ENCODE data around the gene ATXN1. TPM values are rescaled to one million over a fixed set of nuclear protein-coding genes. Genes with fewer than 3 reads are reported as not detected.
A peak's percentile ranks its signal among the peaks of the same experiment; 100 is the strongest.

Gene ATXN1
- total and polyA plus RNA-seq, 2 of the 8 experiments (the other 6 are each of a cell fraction or from before 2014, with no cell fraction given): 1.6 to 4.0 TPM

DNA sequence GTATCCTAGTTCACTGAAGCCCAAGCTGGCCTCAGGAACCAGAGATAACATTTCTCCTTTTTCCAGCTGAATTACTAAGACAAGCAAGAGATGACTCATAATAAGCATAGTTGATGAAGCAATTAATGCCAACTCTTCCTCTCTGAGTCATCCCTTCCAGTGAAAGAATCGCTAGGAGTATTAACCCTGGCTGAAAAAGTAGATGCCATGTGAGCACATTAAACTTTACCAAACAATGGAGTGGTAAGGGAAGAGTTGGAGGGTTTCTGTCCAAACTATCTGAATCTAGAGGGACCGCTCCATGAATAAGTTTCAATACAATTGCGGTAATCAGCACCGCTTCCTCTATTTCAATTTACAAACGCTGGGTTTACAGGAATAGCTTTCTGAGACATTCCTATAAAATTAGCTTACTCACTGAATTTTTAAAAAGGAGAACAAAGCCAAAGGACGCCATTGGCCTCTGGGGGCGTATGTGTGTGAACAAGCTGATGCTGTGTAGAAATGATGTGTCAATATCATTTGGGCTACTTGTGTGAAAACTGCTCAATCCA lies 48.3 kb downstream of the ATXN1 start:
- Histone ChIP-seq H2AFZ (ENCODE audit: low read length) (peak overlapping the region; percentile 66; the same call in 1 of the 2 replicates), H3K18ac (ENCODE audit: extremely low read depth, low read length) (no peak overlapping the region), H2BK5ac (ENCODE audit: low read depth, low read length) (no peak overlapping the region), H4K8ac (ENCODE audit: extremely low read depth, insufficient read depth, low read length) (no peak overlapping the region), H4K91ac (replicated peaks; ENCODE audit: insufficient read length, low read length) (no peak overlapping the region), H3K14ac (ENCODE audit: insufficient read length) (no peak overlapping the region), H3K4me1 (replicated peaks in 1 of 4; ENCODE audit: control insufficient read depth in 3 of 4, insufficient read depth in 4 of 4, low read length in 3 of 4) (no peaks in the 10 kb centered on the region), H4K20me1 (replicated peaks in 1 of 2; ENCODE audit: control insufficient read depth in 1 of 2, insufficient read depth in 2 of 2, low read length in 2 of 2) (no peaks in the 10 kb centered on the region), H2BK20ac (ENCODE audit: low read length) (no peak overlapping the region), H3K79me2 (ENCODE audit: control insufficient read depth in 1 of 2, insufficient read depth in 2 of 2, low read length in 2 of 2) (no peaks in the 10 kb centered on the region), H2BK12ac (ENCODE audit: low read depth, low read length) (no peak overlapping the region), H3K9me3 (ENCODE audit: insufficient read depth in 2 of 2, low read depth in 1 of 2, low read length in 1 of 2) (no peaks in the 10 kb centered on the region), H3K4me3 (ENCODE audit: extremely low read depth in 1 of 4, insufficient read depth in 2 of 4, low read depth in 3 of 4, low read length in 4 of 4) (no peak overlapping the region), H3K27ac (ENCODE audit: low read depth, low read length) (no peak overlapping the region), H3K4me2 (ENCODE audit: insufficient read depth in 1 of 2, low read depth in 2 of 2, low read length in 2 of 2) (no peak overlapping the region), H2AK5ac (ENCODE audit: low read depth, low read length) (no peak overlapping the region), H3K79me1 (ENCODE audit: low read depth, low read length) (no peaks in the 10 kb centered on the region), H3K4ac (replicated peaks; ENCODE audit: insufficient read length, low read depth, low read length) (no peak overlapping the region), H3K56ac (replicated peaks; ENCODE audit: insufficient read length, low read depth, low read length) (no peak overlapping the region), H2BK120ac (replicated peaks; ENCODE audit: low read depth, low read length) (no peak overlapping the region), H3K9ac (replicated peaks in 1 of 4; ENCODE audit: extremely low read depth in 1 of 4, low read depth in 3 of 4, low read length in 3 of 4) (no peak overlapping the region), H3K36me3 (ENCODE audit: control insufficient read depth in 2 of 4, insufficient read depth in 4 of 4, low read length in 3 of 4) (no peaks in the 10 kb centered on the region), H3K23ac (ENCODE audit: insufficient read length) (no peak overlapping the region), H3K27me3 (replicated peaks in 1 of 4; ENCODE audit: control insufficient read depth in 3 of 4, extremely low read depth in 1 of 4, insufficient read depth in 3 of 4, low read length in 3 of 4) (no peaks in the 10 kb centered on the region), H4K5ac (ENCODE audit: insufficient read length, low read depth, low read length) (no peak overlapping the region), H3K23me2 (ENCODE audit: low read depth, low read length) (no peaks in the 10 kb centered on the region), H2BK15ac (ENCODE audit: low read length) (no peak overlapping the region)
- FAIRE-seq: no peak
- 78% methylated on average over 7 of the region's 7 CpGs; no CpG with 5 or more reads in 1 of the 2 experiments for WGBS, 2 experiments (ENCODE audit: extremely low coverage in 1 of 2, insufficient coverage in 1 of 2, insufficient read length in 1 of 2, insufficient replicate concordance in 2 of 2, low coverage in 1 of 2, low lambda C conversion rate in 2 of 2, missing lambda C conversion rate in 1 of 2)
- TF ChIP-seq CTCF (IDR thresholded peaks at IDR 0.05; ENCODE audit: control extremely low read depth in 1 of 3, insufficient read depth in 1 of 3, low read depth in 1 of 3, low read length in 3 of 3): no peak
- peak in 1 of 2 experiments; percentile 13; a peak in 1 of 4 replicates for TF ChIP-seq RAD21 (IDR thresholded peaks at IDR 0.05 in 1 of 2, conservative IDR thresholded peaks at IDR 0.05 in 1 of 2; ENCODE audit: low read depth in 2 of 2, low read length in 2 of 2)
- POLR2A ChIA-PET (ENCODE audit: partially characterized antibody): interaction anchor here (1.6 kb wide), 1 partner anchor 11 kb away, joined by 4 read pairs; no protein-coding TSS in a partner anchor
- CTCF ChIA-PET (ENCODE audit: partially characterized antibody): interaction anchor here (0.6 to 1.3 kb wide), 4 partner anchors 9 to 50 kb away, joined by 3 to 5 read pairs (median 4); no protein-coding TSS in a partner anchor
- DNase-seq (ENCODE audit: low read depth in 1 of 2, low spot score in 2 of 2): no peak
